Measurements from ENCODE around the gene CIPC. TPM values are rescaled to one million over a fixed set of nuclear protein-coding genes. Genes with fewer than 3 reads are reported as not detected.
A peak's percentile ranks its signal among the peaks of the same experiment; 100 is the strongest.

CIPC gene
- total and polyA plus RNA-seq, 2 of the 4 experiments (the other 2 are of a cell fraction), result 6.6 to 12.9 TPM

DNA sequence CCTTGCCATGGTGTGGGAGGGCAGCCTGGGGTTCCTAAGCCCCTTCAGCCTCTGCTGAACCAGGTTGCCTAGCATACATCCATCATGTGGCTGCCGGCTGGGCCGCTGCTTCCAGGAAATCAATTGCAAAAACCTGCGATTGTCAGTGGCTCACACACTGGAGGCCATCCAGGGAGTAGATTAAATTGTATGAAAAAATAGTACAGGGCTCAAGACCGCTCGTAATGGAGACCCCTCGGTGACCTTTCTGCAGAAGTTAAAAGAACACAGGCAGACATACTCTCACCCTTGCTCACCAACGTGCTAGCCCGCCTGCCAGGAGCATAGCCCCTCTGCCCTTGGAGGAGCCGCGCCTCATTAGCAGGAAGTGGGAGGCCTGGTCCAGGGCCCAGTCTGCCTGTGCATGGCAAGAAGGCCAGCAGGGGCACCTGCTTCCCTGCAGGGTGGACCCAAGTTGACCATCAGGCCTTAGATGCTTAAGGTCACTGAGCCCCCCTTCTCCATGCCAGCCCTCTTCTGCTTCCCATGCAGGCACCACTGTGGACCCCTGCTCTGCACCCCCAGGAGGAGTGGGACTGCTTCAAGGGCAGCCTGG, 31.4 kb upstream of the CIPC start:
- no peaks in the 10 kb centered on the region for H3K9me1 ChIP-seq (ENCODE audit: insufficient read depth, low read length)
- no peak overlapping the region for H2AK9ac ChIP-seq (replicated peaks; ENCODE audit: low read depth, low read length, poor library complexity)
- TF ChIP-seq MAFK (IDR thresholded peaks at IDR 0.05; ENCODE audit: low read depth, low read length) (no peak), POLR2A (IDR thresholded peaks at IDR 0.05; ENCODE audit: low read depth, low read length) (no peak), CEBPB (IDR thresholded peaks at IDR 0.05; ENCODE audit: low read depth, low read length) (no peak), RFX5 (IDR thresholded peaks at IDR 0.05; ENCODE audit: low read depth, low read length) (no peak), MXI1 (IDR thresholded peaks at IDR 0.05; ENCODE audit: borderline replicate concordance, low read depth, low read length) (no peak), RCOR1 (IDR thresholded peaks at IDR 0.05; ENCODE audit: insufficient replicate concordance, low read length) (no peak), SMC3 (IDR thresholded peaks at IDR 0.05; ENCODE audit: low read depth, low read length) (no peak), FOS (IDR thresholded peaks at IDR 0.05; ENCODE audit: low read depth, low read length) (no peak), CHD1 (IDR thresholded peaks at IDR 0.05; ENCODE audit: low read depth, low read length) (no peak), NFE2L2 (IDR thresholded peaks at IDR 0.05; ENCODE audit: low read depth, low read length) (no peak)
- TF ChIP-seq, protein P1, sequence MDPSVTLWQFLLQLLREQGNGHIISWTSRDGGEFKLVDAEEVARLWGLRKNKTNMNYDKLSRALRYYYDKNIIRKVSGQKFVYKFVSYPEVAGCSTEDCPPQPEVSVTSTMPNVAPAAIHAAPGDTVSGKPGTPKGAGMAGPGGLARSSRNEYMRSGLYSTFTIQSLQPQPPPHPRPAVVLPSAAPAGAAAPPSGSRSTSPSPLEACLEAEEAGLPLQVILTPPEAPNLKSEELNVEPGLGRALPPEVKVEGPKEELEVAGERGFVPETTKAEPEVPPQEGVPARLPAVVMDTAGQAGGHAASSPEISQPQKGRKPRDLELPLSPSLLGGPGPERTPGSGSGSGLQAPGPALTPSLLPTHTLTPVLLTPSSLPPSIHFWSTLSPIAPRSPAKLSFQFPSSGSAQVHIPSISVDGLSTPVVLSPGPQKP (IDR thresholded peaks at IDR 0.05; ENCODE audit: borderline replicate concordance, low read depth, low read length), result no peak
- TF ChIP-seq, protein P2, sequence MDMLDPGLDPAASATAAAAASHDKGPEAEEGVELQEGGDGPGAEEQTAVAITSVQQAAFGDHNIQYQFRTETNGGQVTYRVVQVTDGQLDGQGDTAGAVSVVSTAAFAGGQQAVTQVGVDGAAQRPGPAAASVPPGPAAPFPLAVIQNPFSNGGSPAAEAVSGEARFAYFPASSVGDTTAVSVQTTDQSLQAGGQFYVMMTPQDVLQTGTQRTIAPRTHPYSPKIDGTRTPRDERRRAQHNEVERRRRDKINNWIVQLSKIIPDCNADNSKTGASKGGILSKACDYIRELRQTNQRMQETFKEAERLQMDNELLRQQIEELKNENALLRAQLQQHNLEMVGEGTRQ (IDR thresholded peaks at IDR 0.05; ENCODE audit: low read depth, low read length), result no peak
- TF ChIP-seq, protein P3, sequence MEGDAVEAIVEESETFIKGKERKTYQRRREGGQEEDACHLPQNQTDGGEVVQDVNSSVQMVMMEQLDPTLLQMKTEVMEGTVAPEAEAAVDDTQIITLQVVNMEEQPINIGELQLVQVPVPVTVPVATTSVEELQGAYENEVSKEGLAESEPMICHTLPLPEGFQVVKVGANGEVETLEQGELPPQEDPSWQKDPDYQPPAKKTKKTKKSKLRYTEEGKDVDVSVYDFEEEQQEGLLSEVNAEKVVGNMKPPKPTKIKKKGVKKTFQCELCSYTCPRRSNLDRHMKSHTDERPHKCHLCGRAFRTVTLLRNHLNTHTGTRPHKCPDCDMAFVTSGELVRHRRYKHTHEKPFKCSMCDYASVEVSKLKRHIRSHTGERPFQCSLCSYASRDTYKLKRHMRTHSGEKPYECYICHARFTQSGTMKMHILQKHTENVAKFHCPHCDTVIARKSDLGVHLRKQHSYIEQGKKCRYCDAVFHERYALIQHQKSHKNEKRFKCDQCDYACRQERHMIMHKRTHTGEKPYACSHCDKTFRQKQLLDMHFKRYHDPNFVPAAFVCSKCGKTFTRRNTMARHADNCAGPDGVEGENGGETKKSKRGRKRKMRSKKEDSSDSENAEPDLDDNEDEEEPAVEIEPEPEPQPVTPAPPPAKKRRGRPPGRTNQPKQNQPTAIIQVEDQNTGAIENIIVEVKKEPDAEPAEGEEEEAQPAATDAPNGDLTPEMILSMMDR (conservative IDR thresholded peaks at IDR 0.05; ENCODE audit: low read depth, low read length), result no peak
- no peaks in the 10 kb centered on the region for H3K9me3 ChIP-seq (ENCODE audit: control insufficient read depth, insufficient read depth, low read length)
- H3K36me3 ChIP-seq (ENCODE audit: control insufficient read depth, insufficient read depth, low read length), result no peaks in the 10 kb centered on the region
- no peak overlapping the region for H3K9ac ChIP-seq (ENCODE audit: low read depth, low read length)
- CTCF ChIA-PET, result interaction anchor here (0.9 to 6.0 kb wide), 2 partner anchors 154 to 193 kb away, joined by 3 to 111 read pairs; no protein-coding TSS in a partner anchor
- no peaks in the 10 kb centered on the region for H4K20me1 ChIP-seq (ENCODE audit: insufficient read depth, low read length)
- H3K18ac ChIP-seq (ENCODE audit: low read depth, low read length), result no peak overlapping the region
- in situ Hi-C loops (cut with MboI; ENCODE audit: low sequenced_read_pairs), result loop anchor here (25.0 kb wide), 1 partner anchor 1079 kb away; the partner anchor contains the start of genes IFT43 and TGFB3
- no TSS peak for BruUV-seq (replicated peaks)
- H2BK20ac ChIP-seq (ENCODE audit: low read depth, low read length), result no peak overlapping the region; the same call in 1 of the 2 replicates
- intact Hi-C loops (cut with micrococcal nuclease), result no loop called here
- H3K27me3 ChIP-seq (ENCODE audit: control insufficient read depth, insufficient read depth, low read length), result no peaks in the 10 kb centered on the region
- no peak overlapping the region for H2AK5ac ChIP-seq (ENCODE audit: low read depth, low read length)
- H3K4me1 ChIP-seq (ENCODE audit: control insufficient read depth, insufficient read depth, low read length), result peaks cover 2% of the 10 kb centered on the region; the same call in 1 of the 2 replicates
- H2BK120ac ChIP-seq (ENCODE audit: low read depth, low read length), result no peak overlapping the region
- H3K27ac ChIP-seq (ENCODE audit: insufficient read depth, low read length), result no peak overlapping the region
- no peak overlapping the region for H3K23ac ChIP-seq (ENCODE audit: low read depth, low read length)
- no peak overlapping the region for H4K91ac ChIP-seq (ENCODE audit: insufficient read depth, low read depth, low read length)
- H2BK5ac ChIP-seq (ENCODE audit: low read depth, low read length, poor library complexity, severe bottlenecking), result no peak overlapping the region
- H3K79me1 ChIP-seq (ENCODE audit: low read depth in 1 of 2, low read length in 2 of 2), result no peaks in the 10 kb centered on the region
- H3K4me3 ChIP-seq (ENCODE audit: insufficient read depth, low read depth, low read length), result no peak overlapping the region
- H4K8ac ChIP-seq (ENCODE audit: low read depth in 2 of 2, low read length in 2 of 2), result no peak overlapping the region
- no peak overlapping the region for H3K14ac ChIP-seq (replicated peaks; ENCODE audit: low read depth, low read length)
- H2BK15ac ChIP-seq (ENCODE audit: low read depth, low read length), result no peak overlapping the region
- dilution Hi-C loops (cut with HindIII; ENCODE audit: low sequenced_read_pairs, unreplicated experiment), result no loop called here
- H3K56ac ChIP-seq (ENCODE audit: extremely low read depth, insufficient read depth, low read length), result no peak overlapping the region
- peak overlapping the region; percentile 75 for H2AFZ ChIP-seq (replicated peaks; ENCODE audit: low read length, poor library complexity)
- WGBS, 2 experiments (ENCODE audit: extremely low coverage in 2 of 2, insufficient read length in 1 of 2), result no CpG with 5 or more reads among the region's 10 CpGs
- DNase-seq (no peak), ATAC-seq (ENCODE audit: low read depth) (no peak)
- H3K4ac ChIP-seq (ENCODE audit: low read depth, low read length), result no peak overlapping the region
- POLR2A ChIA-PET (ENCODE audit: unreplicated experiment), result no interaction called here
- no peak overlapping the region for H3K4me2 ChIP-seq (ENCODE audit: low read depth, low read length)
- no peak overlapping the region for H4K5ac ChIP-seq (ENCODE audit: low read depth, low read length)

Data from IMR-90 (cell line).